K562 (cell line): ENCODE data around the gene CHTOP.

ENCODE experiments used
- CBX8 ChIP-seq: fragments of 200-600 bp; sonication (generic); IDR thresholded peaks from 2 replicates; pipeline ENCODE4 v1.6.1; 2012; ENCODE audit warnings: borderline replicate concordance, mixed run types, low read depth, mild to moderate bottlenecking, moderate library complexity, mixed read lengths, low read length, control low read depth, inconsistent platforms; ENCODE audit not compliant: poor library complexity, severe bottlenecking; ENCODE audit errors: extremely low read depth
- CEBPB ChIP-seq: fragments of 450-650 bp; IDR thresholded peaks from 2 replicates; pipeline ENCODE4 v1.6.1; 2016; ENCODE audit warnings: missing genetic modification characterization, missing compliant biosample characterization
- CREB1 ChIP-seq, 2 experiments: sonication (generic) in 1 of 2; formaldehyde crosslinking in 1 of 2; IDR thresholded peaks; 2 replicates each; pipeline versions ENCODE4 v1.6.1 to v1.8.0; 2012 to 2022; ENCODE audit warnings: inconsistent platforms in 1 of 2, mild to moderate bottlenecking in 1 of 2, missing genetic modification reagents in 1 of 2, moderate library complexity in 1 of 2
- EZH2 ChIP-seq: IDR thresholded peaks from 2 replicates; pipeline ENCODE4 v1.6.1; 2012; ENCODE audit warnings: low read depth, mild to moderate bottlenecking, inconsistent platforms, low read length, borderline replicate concordance
- FOXK2 ChIP-seq, 2 experiments: fragments of 450-650 bp; IDR thresholded peaks in 1 of 2; conservative IDR thresholded peaks in 1 of 2; 2 replicates each; pipeline ENCODE4 v1.6.1; 2016; ENCODE audit warnings: low read depth in 2 of 2, mild to moderate bottlenecking in 1 of 2
- GMEB1 ChIP-seq: fragments of 250-450 bp; sonication (Bioruptor Pico); IDR thresholded peaks from 2 replicates; pipeline ENCODE4 v1.4.0; 2020; ENCODE audit warnings: mild to moderate bottlenecking
- JUN ChIP-seq, 2 experiments: sonication (generic) in 1 of 2; formaldehyde crosslinking in 1 of 2; IDR thresholded peaks; 2 replicates each; pipeline versions ENCODE4 v1.6.1 to v1.8.0; 2012 to 2022; ENCODE audit warnings: borderline replicate concordance in 2 of 2, mild to moderate bottlenecking in 2 of 2, improper control_type of control experiment in 1 of 2, low read depth in 1 of 2, low read length in 1 of 2, missing genetic modification reagents in 1 of 2
- SAP30 ChIP-seq: fragments of 200-600 bp; sonication (generic); IDR thresholded peaks from 2 replicates; pipeline ENCODE4 v1.6.1; 2012; ENCODE audit warnings: borderline replicate concordance, low read depth, mild to moderate bottlenecking, moderate library complexity, low read length, control low read depth, inconsistent platforms; ENCODE audit not compliant: insufficient read depth, poor library complexity, severe bottlenecking
- SIN3B ChIP-seq: fragments of 450-650 bp; IDR thresholded peaks from 2 replicates; pipeline ENCODE4 v1.6.1; 2017; ENCODE audit warnings: low read depth, mild to moderate bottlenecking, moderate library complexity
- TF ChIP-seq, protein P1 (sequence below): fragments of 250-450 bp; sonication (Bioruptor Pico); IDR thresholded peaks from 2 replicates; pipeline ENCODE4 v1.5.0; 2021; ENCODE audit warnings: mild to moderate bottlenecking, borderline replicate concordance
- TF ChIP-seq, protein P2 (sequence below), 3 experiments: IDR thresholded peaks in 2 of 3; conservative IDR thresholded peaks in 1 of 3; 2 replicates each; pipeline ENCODE4 v1.5.1; 2011 to 2012; ENCODE audit warnings: low read length in 3 of 3, mild to moderate bottlenecking in 3 of 3, control low read depth in 2 of 3, improper control_type of control experiment in 1 of 3, inconsistent platforms in 1 of 3, low read depth in 1 of 3, mixed read lengths in 1 of 3, moderate library complexity in 1 of 3; ENCODE audit not compliant: insufficient read depth in 2 of 3
- TF ChIP-seq, protein P3 (sequence below): sonication (generic); formaldehyde crosslinking; IDR thresholded peaks from 2 replicates; pipeline ENCODE4 v1.8.1; 2023; ENCODE audit warnings: mild to moderate bottlenecking, missing genetic modification reagents

DNA sequence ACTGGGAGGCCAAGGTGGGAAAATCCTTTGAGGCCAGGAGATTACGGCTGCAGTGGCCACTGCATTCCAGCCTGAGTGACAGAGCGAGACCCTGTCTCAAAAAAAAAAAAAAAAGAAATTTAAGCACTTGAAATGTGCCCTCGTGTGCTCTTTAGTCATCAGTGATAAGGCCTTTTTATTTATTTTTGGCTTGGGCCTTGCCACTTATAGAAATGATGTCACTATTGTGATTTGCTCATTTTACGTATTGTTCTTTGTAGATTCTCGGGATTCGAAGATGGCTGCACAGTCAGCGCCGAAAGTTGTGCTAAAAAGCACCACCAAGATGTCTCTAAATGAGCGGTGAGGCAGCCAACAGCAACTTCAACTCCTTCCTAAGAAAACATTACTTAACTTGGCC, 2.4 kb downstream of the CHTOP start:
- TF ChIP-seq EZH2: no peak
- TF ChIP-seq SAP30: no peak
- no peak for TF ChIP-seq JUN (IDR thresholded peaks at IDR 0.05; ENCODE audit: borderline replicate concordance, low read depth, low read length)
- TF ChIP-seq JUN (CRISPR knock-in tag; IDR thresholded peaks at IDR 0.05; ENCODE audit: borderline replicate concordance): no peak
- TF ChIP-seq CREB1 (IDR thresholded peaks at IDR 0.05): no peak
- TF ChIP-seq CREB1 (CRISPR knock-in tag; IDR thresholded peaks at IDR 0.05): no peak
- TF ChIP-seq CEBPB: no peak
- TF ChIP-seq, protein P1, sequence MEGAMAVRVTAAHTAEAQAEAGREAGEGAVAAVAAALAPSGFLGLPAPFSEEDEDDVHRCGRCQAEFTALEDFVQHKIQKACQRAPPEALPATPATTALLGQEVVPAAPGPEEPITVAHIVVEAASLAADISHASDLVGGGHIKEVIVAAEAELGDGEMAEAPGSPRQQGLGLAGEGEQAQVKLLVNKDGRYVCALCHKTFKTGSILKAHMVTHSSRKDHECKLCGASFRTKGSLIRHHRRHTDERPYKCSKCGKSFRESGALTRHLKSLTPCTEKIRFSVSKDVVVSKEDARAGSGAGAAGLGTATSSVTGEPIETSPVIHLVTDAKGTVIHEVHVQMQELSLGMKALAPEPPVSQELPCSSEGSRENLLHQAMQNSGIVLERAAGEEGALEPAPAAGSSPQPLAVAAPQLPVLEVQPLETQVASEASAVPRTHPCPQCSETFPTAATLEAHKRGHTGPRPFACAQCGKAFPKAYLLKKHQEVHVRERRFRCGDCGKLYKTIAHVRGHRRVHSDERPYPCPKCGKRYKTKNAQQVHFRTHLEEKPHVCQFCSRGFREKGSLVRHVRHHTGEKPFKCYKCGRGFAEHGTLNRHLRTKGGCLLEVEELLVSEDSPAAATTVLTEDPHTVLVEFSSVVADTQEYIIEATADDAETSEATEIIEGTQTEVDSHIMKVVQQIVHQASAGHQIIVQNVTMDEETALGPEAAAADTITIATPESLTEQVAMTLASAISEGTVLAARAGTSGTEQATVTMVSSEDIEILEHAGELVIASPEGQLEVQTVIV (CRISPR knock-in tag): no peak
- no peak for TF ChIP-seq GMEB1 (CRISPR knock-in tag)
- TF ChIP-seq CBX8: no peak
- TF ChIP-seq SIN3B: no peak
- TF ChIP-seq, protein P2, sequence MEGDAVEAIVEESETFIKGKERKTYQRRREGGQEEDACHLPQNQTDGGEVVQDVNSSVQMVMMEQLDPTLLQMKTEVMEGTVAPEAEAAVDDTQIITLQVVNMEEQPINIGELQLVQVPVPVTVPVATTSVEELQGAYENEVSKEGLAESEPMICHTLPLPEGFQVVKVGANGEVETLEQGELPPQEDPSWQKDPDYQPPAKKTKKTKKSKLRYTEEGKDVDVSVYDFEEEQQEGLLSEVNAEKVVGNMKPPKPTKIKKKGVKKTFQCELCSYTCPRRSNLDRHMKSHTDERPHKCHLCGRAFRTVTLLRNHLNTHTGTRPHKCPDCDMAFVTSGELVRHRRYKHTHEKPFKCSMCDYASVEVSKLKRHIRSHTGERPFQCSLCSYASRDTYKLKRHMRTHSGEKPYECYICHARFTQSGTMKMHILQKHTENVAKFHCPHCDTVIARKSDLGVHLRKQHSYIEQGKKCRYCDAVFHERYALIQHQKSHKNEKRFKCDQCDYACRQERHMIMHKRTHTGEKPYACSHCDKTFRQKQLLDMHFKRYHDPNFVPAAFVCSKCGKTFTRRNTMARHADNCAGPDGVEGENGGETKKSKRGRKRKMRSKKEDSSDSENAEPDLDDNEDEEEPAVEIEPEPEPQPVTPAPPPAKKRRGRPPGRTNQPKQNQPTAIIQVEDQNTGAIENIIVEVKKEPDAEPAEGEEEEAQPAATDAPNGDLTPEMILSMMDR (IDR thresholded peaks at IDR 0.05 in 2 of 3, conservative IDR thresholded peaks at IDR 0.05 in 1 of 3; ENCODE audit: insufficient read depth in 2 of 3, low read depth in 1 of 3, low read length in 3 of 3): no peak
- TF ChIP-seq, protein P3, sequence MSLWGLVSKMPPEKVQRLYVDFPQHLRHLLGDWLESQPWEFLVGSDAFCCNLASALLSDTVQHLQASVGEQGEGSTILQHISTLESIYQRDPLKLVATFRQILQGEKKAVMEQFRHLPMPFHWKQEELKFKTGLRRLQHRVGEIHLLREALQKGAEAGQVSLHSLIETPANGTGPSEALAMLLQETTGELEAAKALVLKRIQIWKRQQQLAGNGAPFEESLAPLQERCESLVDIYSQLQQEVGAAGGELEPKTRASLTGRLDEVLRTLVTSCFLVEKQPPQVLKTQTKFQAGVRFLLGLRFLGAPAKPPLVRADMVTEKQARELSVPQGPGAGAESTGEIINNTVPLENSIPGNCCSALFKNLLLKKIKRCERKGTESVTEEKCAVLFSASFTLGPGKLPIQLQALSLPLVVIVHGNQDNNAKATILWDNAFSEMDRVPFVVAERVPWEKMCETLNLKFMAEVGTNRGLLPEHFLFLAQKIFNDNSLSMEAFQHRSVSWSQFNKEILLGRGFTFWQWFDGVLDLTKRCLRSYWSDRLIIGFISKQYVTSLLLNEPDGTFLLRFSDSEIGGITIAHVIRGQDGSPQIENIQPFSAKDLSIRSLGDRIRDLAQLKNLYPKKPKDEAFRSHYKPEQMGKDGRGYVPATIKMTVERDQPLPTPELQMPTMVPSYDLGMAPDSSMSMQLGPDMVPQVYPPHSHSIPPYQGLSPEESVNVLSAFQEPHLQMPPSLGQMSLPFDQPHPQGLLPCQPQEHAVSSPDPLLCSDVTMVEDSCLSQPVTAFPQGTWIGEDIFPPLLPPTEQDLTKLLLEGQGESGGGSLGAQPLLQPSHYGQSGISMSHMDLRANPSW: no peak
- no peak for TF ChIP-seq FOXK2 (conservative IDR thresholded peaks at IDR 0.05 in 1 of 2, IDR thresholded peaks at IDR 0.05 in 1 of 2; ENCODE audit: low read depth in 2 of 2)
